Measurements from ENCODE around the gene OR51V1.

The OR51V1 gene

DNA sequence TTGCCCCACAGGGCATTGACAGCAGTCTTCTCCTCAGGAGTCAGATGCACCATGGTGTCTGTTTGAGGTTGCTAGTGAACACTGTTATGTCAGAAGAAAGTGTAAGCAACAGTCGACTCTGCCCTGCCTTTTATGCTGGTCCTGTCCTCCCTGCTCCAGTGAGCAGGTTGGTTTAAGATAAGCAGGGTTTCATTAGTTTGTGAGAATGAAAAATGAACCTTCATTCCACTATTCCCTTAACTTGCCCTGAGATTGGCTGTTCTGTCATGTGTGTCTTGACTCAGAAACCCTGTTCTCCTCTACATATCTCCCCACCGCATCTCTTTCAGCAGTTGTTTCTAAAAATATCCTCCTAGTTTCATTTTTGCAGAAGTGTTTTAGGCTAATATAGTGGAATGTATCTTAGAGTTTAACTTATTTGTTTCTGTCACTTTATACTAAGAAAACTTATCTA is 33.9 kb upstream of the OR51V1 start, which contains the start of gene HBD:
Gene HBD (minus strand): TSS at position 103 of the 454 bp plus-strand sequence. CDS start 50 bp downstream, at position 53.
- DNase-seq: peak; percentile 67

GRCh38 chr11:5233307-5233706 is 32.8 kb upstream of the OR51V1 start:
- H3K79me1 ChIP-seq (replicated peaks; ENCODE audit: low read length, poor library complexity, severe bottlenecking): no peaks in the 10 kb centered on the region
- no peak overlapping the region for H3K14ac ChIP-seq (ENCODE audit: low read length in 2 of 2)
- no peak overlapping the region for H2AFZ ChIP-seq (ENCODE audit: low read depth, low read length)
- H2BK15ac ChIP-seq (ENCODE audit: low read depth, poor library complexity, severe bottlenecking): no peak overlapping the region
- no peaks in the 10 kb centered on the region for H3K9me3 ChIP-seq (ENCODE audit: control insufficient read depth, low read length)
- no peak overlapping the region for H4K8ac ChIP-seq (ENCODE audit: low read length)
- H3K4ac ChIP-seq (ENCODE audit: low read depth in 1 of 2, low read length in 2 of 2): no peak overlapping the region
- DNase-seq: no peak
- no peak overlapping the region for H3K4me3 ChIP-seq (ENCODE audit: insufficient read depth in 1 of 2, low read depth in 1 of 2, low read length in 2 of 2)
- no peak overlapping the region for H2AK5ac ChIP-seq (ENCODE audit: low read length, severe bottlenecking)
- H3K9ac ChIP-seq (ENCODE audit: low read length): no peak overlapping the region
- no peaks in the 10 kb centered on the region for H3K36me3 ChIP-seq (ENCODE audit: control insufficient read depth in 1 of 2, insufficient read depth in 2 of 2, low read depth in 1 of 2, low read length in 2 of 2)
- no peak overlapping the region for H2BK12ac ChIP-seq (ENCODE audit: low read length in 2 of 2)
- no peak overlapping the region for H3K23ac ChIP-seq (ENCODE audit: low read length in 2 of 2)
- H3K18ac ChIP-seq (ENCODE audit: low read depth in 1 of 2, low read length in 2 of 2): no peak overlapping the region
- H3K4me1 ChIP-seq (ENCODE audit: control insufficient read depth, insufficient read depth, low read depth, low read length): peaks cover 2% of the 10 kb centered on the region
- H4K91ac ChIP-seq (ENCODE audit: low read length): no peak overlapping the region
- no CpG with 5 or more reads among the region's 1 CpG for whole genome bisulfite sequencing
- H2BK120ac ChIP-seq (ENCODE audit: low read depth, low read length): no peak overlapping the region
- no peak overlapping the region for H3K27ac ChIP-seq (ENCODE audit: low read length, poor library complexity, severe bottlenecking)
- no peaks in the 10 kb centered on the region for H3K27me3 ChIP-seq (ENCODE audit: control insufficient read depth in 1 of 2, insufficient read depth in 1 of 2, low read length in 2 of 2)
- no peak overlapping the region for H2BK5ac ChIP-seq (ENCODE audit: low read depth, low read length, poor library complexity, severe bottlenecking)
- no peak overlapping the region for H3K4me2 ChIP-seq (ENCODE audit: low read length, poor library complexity, severe bottlenecking)

More for the DNA sequence above, 33.9 kb upstream of the OR51V1 start, which contains the start of gene HBD:
- H2AFZ ChIP-seq (ENCODE audit: low read depth, low read length): no peak within 1 kb of the TSS
- H3K4me1 ChIP-seq (ENCODE audit: control insufficient read depth, insufficient read depth, low read depth, low read length): peaks cover 2% of the 10 kb centered on the region
- no peak within 1 kb of the TSS for H2BK120ac ChIP-seq (ENCODE audit: low read depth, low read length)
- WGBS: no CpG with 5 or more reads among the region's 2 CpGs
- no peak within 1 kb of the TSS for H3K14ac ChIP-seq (ENCODE audit: low read length in 2 of 2)
- H3K4me3 ChIP-seq (ENCODE audit: insufficient read depth in 1 of 2, low read depth in 1 of 2, low read length in 2 of 2): no peak within 1 kb of the TSS
- H3K79me1 ChIP-seq (replicated peaks; ENCODE audit: low read length, poor library complexity, severe bottlenecking): no peaks in the 10 kb centered on the region
- no peak within 1 kb of the TSS for H3K9ac ChIP-seq (ENCODE audit: low read length)
- H2AK5ac ChIP-seq (ENCODE audit: low read length, severe bottlenecking): no peak within 1 kb of the TSS
- H3K27ac ChIP-seq (ENCODE audit: low read length, poor library complexity, severe bottlenecking): no peak within 1 kb of the TSS
- no peak within 1 kb of the TSS for H2BK15ac ChIP-seq (ENCODE audit: low read depth, poor library complexity, severe bottlenecking)
- H2BK12ac ChIP-seq (ENCODE audit: low read length in 2 of 2): no peak within 1 kb of the TSS
- H3K36me3 ChIP-seq (ENCODE audit: control insufficient read depth in 1 of 2, insufficient read depth in 2 of 2, low read depth in 1 of 2, low read length in 2 of 2): no peaks in the 10 kb centered on the region
- H4K91ac ChIP-seq (ENCODE audit: low read length): no peak within 1 kb of the TSS
- no peak within 1 kb of the TSS for H2BK5ac ChIP-seq (ENCODE audit: low read depth, low read length, poor library complexity, severe bottlenecking)
- H3K4me2 ChIP-seq (ENCODE audit: low read length, poor library complexity, severe bottlenecking): no peak within 1 kb of the TSS
- no peak within 1 kb of the TSS for H3K4ac ChIP-seq (ENCODE audit: low read depth in 1 of 2, low read length in 2 of 2)
- H3K9me3 ChIP-seq (ENCODE audit: control insufficient read depth, low read length): no peaks in the 10 kb centered on the region
- no peak within 1 kb of the TSS for H3K23ac ChIP-seq (ENCODE audit: low read length in 2 of 2)
- no peaks in the 10 kb centered on the region for H3K27me3 ChIP-seq (ENCODE audit: control insufficient read depth in 1 of 2, insufficient read depth in 1 of 2, low read length in 2 of 2)
- no peak within 1 kb of the TSS for H4K8ac ChIP-seq (ENCODE audit: low read length)
- H3K18ac ChIP-seq (ENCODE audit: low read depth in 1 of 2, low read length in 2 of 2): peak within 1 kb of the TSS in 1 of 2 experiments; percentile 28

DNA sequence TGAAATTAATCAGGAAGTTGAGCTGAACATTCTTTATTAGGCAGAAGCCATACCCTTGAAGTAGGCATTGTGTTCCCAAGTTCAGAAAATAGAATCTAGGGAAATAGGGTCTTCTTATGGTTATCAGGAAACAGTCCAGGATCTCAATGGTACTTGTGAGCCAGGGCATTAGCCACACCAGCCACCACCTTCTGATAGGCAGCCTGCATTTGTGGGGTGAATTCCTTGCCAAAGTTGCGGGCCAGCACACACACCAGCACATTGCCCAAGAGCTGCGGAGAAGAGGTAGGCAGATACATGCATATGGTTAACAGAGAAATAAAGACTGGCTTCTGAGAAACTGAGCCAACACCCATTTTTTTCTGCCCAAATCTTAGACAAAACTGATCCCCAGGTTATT is 32.3 kb upstream of the OR51V1 start:
- H3K4me1 ChIP-seq (ENCODE audit: control insufficient read depth, insufficient read depth, low read depth, low read length): peaks cover 2% of the 10 kb centered on the region
- no peaks in the 10 kb centered on the region for H3K27me3 ChIP-seq (ENCODE audit: control insufficient read depth in 1 of 2, insufficient read depth in 1 of 2, low read length in 2 of 2)
- no peak for DNase-seq
- no peak overlapping the region for H2BK120ac ChIP-seq (ENCODE audit: low read depth, low read length)
- no peak overlapping the region for H2AFZ ChIP-seq (ENCODE audit: low read depth, low read length)
- no peaks in the 10 kb centered on the region for H3K36me3 ChIP-seq (ENCODE audit: control insufficient read depth in 1 of 2, insufficient read depth in 2 of 2, low read depth in 1 of 2, low read length in 2 of 2)
- no peak overlapping the region for H3K4me3 ChIP-seq (ENCODE audit: insufficient read depth in 1 of 2, low read depth in 1 of 2, low read length in 2 of 2)
- no peak overlapping the region for H4K91ac ChIP-seq (ENCODE audit: low read length)
- H2BK15ac ChIP-seq (ENCODE audit: low read depth, poor library complexity, severe bottlenecking): no peak overlapping the region
- no peak overlapping the region for H3K27ac ChIP-seq (ENCODE audit: low read length, poor library complexity, severe bottlenecking)
- no peaks in the 10 kb centered on the region for H3K9me3 ChIP-seq (ENCODE audit: control insufficient read depth, low read length)
- H3K23ac ChIP-seq (ENCODE audit: low read length in 2 of 2): peak overlapping the region in 1 of 2 experiments; percentile 89
- no peaks in the 10 kb centered on the region for H3K79me1 ChIP-seq (replicated peaks; ENCODE audit: low read length, poor library complexity, severe bottlenecking)
- no peak overlapping the region for H3K4me2 ChIP-seq (ENCODE audit: low read length, poor library complexity, severe bottlenecking)
- no peak overlapping the region for H3K4ac ChIP-seq (ENCODE audit: low read depth in 1 of 2, low read length in 2 of 2)
- H2BK5ac ChIP-seq (ENCODE audit: low read depth, low read length, poor library complexity, severe bottlenecking): no peak overlapping the region
- no peak overlapping the region for H4K8ac ChIP-seq (ENCODE audit: low read length)
- no peak overlapping the region for H3K18ac ChIP-seq (ENCODE audit: low read depth in 1 of 2, low read length in 2 of 2)
- no peak overlapping the region for H2AK5ac ChIP-seq (ENCODE audit: low read length, severe bottlenecking)
- H3K9ac ChIP-seq (ENCODE audit: low read length): no peak overlapping the region
- peak overlapping the region in 1 of 2 experiments; percentile 28 for H2BK12ac ChIP-seq (ENCODE audit: low read length in 2 of 2)
- 100% methylated on average over 2 of the region's 2 CpGs for WGBS
- peak overlapping the region in 1 of 2 experiments; percentile 75 for H3K14ac ChIP-seq (ENCODE audit: low read length in 2 of 2)

GRCh38 chr11:5232176-5232575 is 31.7 kb upstream of the OR51V1 start:
- H3K4ac ChIP-seq (ENCODE audit: low read depth in 1 of 2, low read length in 2 of 2): no peak overlapping the region
- no peak for DNase-seq
- H4K91ac ChIP-seq (ENCODE audit: low read length): no peak overlapping the region
- H3K9me3 ChIP-seq (ENCODE audit: control insufficient read depth, low read length): no peaks in the 10 kb centered on the region
- no peaks in the 10 kb centered on the region for H3K79me1 ChIP-seq (replicated peaks; ENCODE audit: low read length, poor library complexity, severe bottlenecking)
- H3K18ac ChIP-seq (ENCODE audit: low read depth in 1 of 2, low read length in 2 of 2): no peak overlapping the region
- H3K4me2 ChIP-seq (ENCODE audit: low read length, poor library complexity, severe bottlenecking): no peak overlapping the region
- no peak overlapping the region for H2AFZ ChIP-seq (ENCODE audit: low read depth, low read length)
- no peak overlapping the region for H3K27ac ChIP-seq (ENCODE audit: low read length, poor library complexity, severe bottlenecking)
- H2BK120ac ChIP-seq (ENCODE audit: low read depth, low read length): no peak overlapping the region
- no peak overlapping the region for H3K14ac ChIP-seq (ENCODE audit: low read length in 2 of 2)
- H3K27me3 ChIP-seq (ENCODE audit: control insufficient read depth in 1 of 2, insufficient read depth in 1 of 2, low read length in 2 of 2): no peaks in the 10 kb centered on the region
- H3K9ac ChIP-seq (ENCODE audit: low read length): no peak overlapping the region
- no peak overlapping the region for H4K8ac ChIP-seq (ENCODE audit: low read length)
- no peaks in the 10 kb centered on the region for H3K36me3 ChIP-seq (ENCODE audit: control insufficient read depth in 1 of 2, insufficient read depth in 2 of 2, low read depth in 1 of 2, low read length in 2 of 2)
- H3K4me3 ChIP-seq (ENCODE audit: insufficient read depth in 1 of 2, low read depth in 1 of 2, low read length in 2 of 2): no peak overlapping the region
- WGBS: 74% methylated on average over 3 of the region's 3 CpGs
- H3K23ac ChIP-seq (ENCODE audit: low read length in 2 of 2): no peak overlapping the region
- peaks cover 2% of the 10 kb centered on the region for H3K4me1 ChIP-seq (ENCODE audit: control insufficient read depth, insufficient read depth, low read depth, low read length)
- no peak overlapping the region for H2BK15ac ChIP-seq (ENCODE audit: low read depth, poor library complexity, severe bottlenecking)
- no peak overlapping the region for H2AK5ac ChIP-seq (ENCODE audit: low read length, severe bottlenecking)
- no peak overlapping the region for H2BK12ac ChIP-seq (ENCODE audit: low read length in 2 of 2)
- no peak overlapping the region for H2BK5ac ChIP-seq (ENCODE audit: low read depth, low read length, poor library complexity, severe bottlenecking)
